AG04450 (cell line): ENCODE measurements around the gene TRAF3IP1. TPM values are rescaled to one million over a fixed set of nuclear protein-coding genes. Genes with fewer than 3 reads are reported as not detected.
A peak's percentile ranks its signal among the peaks of the same experiment; 100 is the strongest.

Experiments used
- CTCF ChIA-PET: fragments of 300-600, 350-600 bp; formaldehyde crosslinking; extraction: SDS; loops from one replicate; lab custom pipeline; 2022; ENCODE audit warnings: antibody characterized with exemption, inconsistent platforms; lab: Charles Lee
- POLR2A ChIA-PET: fragments of 350-600 bp; formaldehyde crosslinking; extraction: SDS; loops from one replicate; lab custom pipeline; 2021; ENCODE audit warnings: antibody characterized with exemption, inconsistent platforms; lab: Yijun Ruan, JAX
- DNase-seq: peaks from one replicate; pipeline ENCODE4 v3.0.0-alpha.2; 2011; ENCODE audit warnings: low read depth, low spot score
- H3K27ac ChIP-seq: one replicate; pipeline ENCODE4 v1.5.1; 2012; ENCODE audit warnings: low read depth, low read length, control low read depth
- H3K27me3 ChIP-seq: one replicate; pipeline ENCODE4 v1.6.0; 2012; ENCODE audit warnings: low read length; ENCODE audit not compliant: control insufficient read depth, insufficient read depth
- H3K4me3 ChIP-seq: 2 replicates; pipeline ENCODE4 v1.5.1; 2011; ENCODE audit warnings: mild to moderate bottlenecking, low read depth, low read length, control low read depth
- H3K9me3 ChIP-seq: 2 replicates; pipeline ENCODE4 v1.5.1; 2012; ENCODE audit warnings: low read length; ENCODE audit not compliant: control insufficient read depth, insufficient read depth
- polyA plus RNA-seq: library from polyadenylated mRNA; depleted of rRNA; stranded (reverse); fragments of >200 nt; gene quantifications from 2 replicates; pipeline ENCODE4 v1.2.3, GENCODE V29; 2011
- TF ChIP-seq, protein P1 (sequence below): IDR thresholded peaks from 2 replicates; pipeline ENCODE4 v1.5.1; 2011; ENCODE audit warnings: low read depth, low read length, control low read depth, inconsistent platforms

Gene TRAF3IP1
- polyA plus RNA-seq, 1 experiment, result 5.9 TPM

GRCh38 chr2:238430781-238431180 lies 110.5 kb downstream of the TRAF3IP1 start:
- Histone ChIP-seq H3K9me3 (peaks cover 5% of the 10 kb centered on the region), H3K4me3 (no peak overlapping the region), H3K27ac (no peak overlapping the region), H3K27me3 (no peaks in the 10 kb centered on the region)
- no peak for DNase-seq
- ChIA-PET CTCF (no interaction called here), POLR2A (no interaction called here)
- TF ChIP-seq, protein P1, sequence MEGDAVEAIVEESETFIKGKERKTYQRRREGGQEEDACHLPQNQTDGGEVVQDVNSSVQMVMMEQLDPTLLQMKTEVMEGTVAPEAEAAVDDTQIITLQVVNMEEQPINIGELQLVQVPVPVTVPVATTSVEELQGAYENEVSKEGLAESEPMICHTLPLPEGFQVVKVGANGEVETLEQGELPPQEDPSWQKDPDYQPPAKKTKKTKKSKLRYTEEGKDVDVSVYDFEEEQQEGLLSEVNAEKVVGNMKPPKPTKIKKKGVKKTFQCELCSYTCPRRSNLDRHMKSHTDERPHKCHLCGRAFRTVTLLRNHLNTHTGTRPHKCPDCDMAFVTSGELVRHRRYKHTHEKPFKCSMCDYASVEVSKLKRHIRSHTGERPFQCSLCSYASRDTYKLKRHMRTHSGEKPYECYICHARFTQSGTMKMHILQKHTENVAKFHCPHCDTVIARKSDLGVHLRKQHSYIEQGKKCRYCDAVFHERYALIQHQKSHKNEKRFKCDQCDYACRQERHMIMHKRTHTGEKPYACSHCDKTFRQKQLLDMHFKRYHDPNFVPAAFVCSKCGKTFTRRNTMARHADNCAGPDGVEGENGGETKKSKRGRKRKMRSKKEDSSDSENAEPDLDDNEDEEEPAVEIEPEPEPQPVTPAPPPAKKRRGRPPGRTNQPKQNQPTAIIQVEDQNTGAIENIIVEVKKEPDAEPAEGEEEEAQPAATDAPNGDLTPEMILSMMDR, result no peak

- POLR2A ChIA-PET, result no interaction called here
- peaks cover 5% of the 10 kb centered on the region for H3K9me3 ChIP-seq
- CTCF ChIA-PET, result no interaction called here
- TF ChIP-seq, protein P1, result no peak
- no peak for DNase-seq
- no peaks in the 10 kb centered on the region for H3K27me3 ChIP-seq
- H3K4me3 ChIP-seq, result no peak overlapping the region
- no peak overlapping the region for H3K27ac ChIP-seq
Observed at GRCh38 chr2:238431456-238431855, 111.1 kb downstream of the TRAF3IP1 start.

- POLR2A ChIA-PET, result interaction anchor here (1.3 kb wide), 1 partner anchor 54 kb away, joined by 3 read pairs; no protein-coding TSS in a partner anchor
- CTCF ChIA-PET, result interaction anchor here (1.3 kb wide), 1 partner anchor 63 kb away, joined by 3 read pairs; no protein-coding TSS in a partner anchor
- TF ChIP-seq, protein P1, result no peak
- no peak for DNase-seq
- Histone ChIP-seq H3K4me3 (no peak overlapping the region), H3K27me3 (no peaks in the 10 kb centered on the region), H3K9me3 (peaks cover 5% of the 10 kb centered on the region), H3K27ac (peak overlapping the region; percentile 99)
Observed at GRCh38 chr2:238433300-238433915, 113.1 kb downstream of the TRAF3IP1 start.

DNA sequence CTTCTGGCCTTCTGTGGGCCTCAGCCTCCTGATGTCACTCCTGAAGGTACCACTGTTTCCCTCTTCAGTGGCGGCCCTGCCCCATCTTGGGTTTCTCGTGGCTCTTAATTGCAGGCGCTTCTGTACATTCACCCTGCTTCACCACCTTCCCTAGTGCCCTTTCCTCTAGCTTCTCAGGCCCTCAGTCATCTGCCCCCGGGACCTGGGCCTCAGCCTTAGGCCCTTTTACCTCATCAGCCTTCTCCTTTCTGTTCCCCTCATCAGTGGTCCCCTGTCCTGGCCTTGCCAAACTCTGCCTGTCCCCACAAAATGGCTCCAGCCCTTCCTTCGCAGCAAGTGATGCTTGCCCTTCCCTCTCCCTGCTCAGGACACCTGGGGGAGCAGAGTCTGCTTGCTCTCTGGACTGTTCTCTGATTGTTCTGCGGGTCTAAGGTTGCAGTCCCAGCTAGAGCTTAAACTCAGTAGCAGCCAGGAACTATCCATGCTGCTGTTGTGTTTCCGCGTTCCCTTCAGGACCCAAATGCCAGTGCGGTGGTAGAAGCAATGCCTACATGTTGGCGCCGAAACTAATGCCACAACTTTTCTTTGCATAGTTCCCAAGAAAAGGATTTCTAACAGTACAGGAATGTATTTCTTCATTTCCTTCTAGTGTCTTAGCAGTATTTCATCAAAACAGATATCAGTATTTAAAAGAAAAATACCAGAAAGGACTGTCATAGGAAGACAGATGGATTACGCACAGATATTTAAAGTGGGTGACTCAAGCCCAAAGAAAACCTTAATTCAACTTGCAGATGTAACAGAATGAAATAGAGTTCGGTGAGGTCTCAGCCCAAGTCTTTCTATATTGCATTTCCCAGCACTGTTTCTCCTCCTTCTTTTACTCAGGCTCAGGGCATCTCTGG lies 113.9 kb downstream of the TRAF3IP1 start:
- ChIA-PET CTCF (interaction anchor here (1.3 kb wide), 1 partner anchor 63 kb away, joined by 3 read pairs; no protein-coding TSS in a partner anchor), POLR2A (interaction anchor here (1.3 kb wide), 1 partner anchor 55 kb away, joined by 3 read pairs; no protein-coding TSS in a partner anchor)
- H3K9me3 ChIP-seq, result peaks cover 5% of the 10 kb centered on the region
- TF ChIP-seq, protein P1, result no peak
- peak overlapping the region; percentile 99 for H3K27ac ChIP-seq
- peak; percentile 74 for DNase-seq
- H3K4me3 ChIP-seq, result no peak overlapping the region; the same call in 1 of the 2 replicates
- no peaks in the 10 kb centered on the region for H3K27me3 ChIP-seq
